Measurements from ENCODE around the gene PIP4K2A.

The PIP4K2A gene

GRCh38 chr10:22633106-22633505, 81.3 kb downstream of the PIP4K2A start:
- TF ChIP-seq, protein P1, sequence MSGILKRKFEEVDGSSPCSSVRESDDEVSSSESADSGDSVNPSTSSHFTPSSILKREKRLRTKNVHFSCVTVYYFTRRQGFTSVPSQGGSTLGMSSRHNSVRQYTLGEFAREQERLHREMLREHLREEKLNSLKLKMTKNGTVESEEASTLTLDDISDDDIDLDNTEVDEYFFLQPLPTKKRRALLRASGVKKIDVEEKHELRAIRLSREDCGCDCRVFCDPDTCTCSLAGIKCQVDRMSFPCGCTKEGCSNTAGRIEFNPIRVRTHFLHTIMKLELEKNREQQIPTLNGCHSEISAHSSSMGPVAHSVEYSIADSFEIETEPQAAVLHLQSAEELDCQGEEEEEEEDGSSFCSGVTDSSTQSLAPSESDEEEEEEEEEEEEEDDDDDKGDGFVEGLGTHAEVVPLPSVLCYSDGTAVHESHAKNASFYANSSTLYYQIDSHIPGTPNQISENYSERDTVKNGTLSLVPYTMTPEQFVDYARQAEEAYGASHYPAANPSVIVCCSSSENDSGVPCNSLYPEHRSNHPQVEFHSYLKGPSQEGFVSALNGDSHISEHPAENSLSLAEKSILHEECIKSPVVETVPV (CRISPR knock-in tag; IDR thresholded peaks at IDR 0.05): no peak
- TF ChIP-seq GLIS3 (CRISPR knock-in tag; IDR thresholded peaks at IDR 0.05) (no peak), RARB (CRISPR knock-in tag; IDR thresholded peaks at IDR 0.05) (no peak), ZFP30 (CRISPR knock-in tag; IDR thresholded peaks at IDR 0.05) (no peak), ESRRG (CRISPR knock-in tag; IDR thresholded peaks at IDR 0.05) (no peak), ARNTL (CRISPR knock-in tag; IDR thresholded peaks at IDR 0.05; ENCODE audit: borderline replicate concordance, low read depth) (no peak), CREB5 (CRISPR knock-in tag; IDR thresholded peaks at IDR 0.05; ENCODE audit: low read depth) (no peak), TOX (CRISPR knock-in tag; IDR thresholded peaks at IDR 0.05; ENCODE audit: borderline replicate concordance) (no peak), ZFP3 (CRISPR knock-in tag; IDR thresholded peaks at IDR 0.05) (no peak), ISL1 (CRISPR knock-in tag; IDR thresholded peaks at IDR 0.05) (no peak), ZNF70 (CRISPR knock-in tag; IDR thresholded peaks at IDR 0.05) (no peak), ZNF565 (CRISPR knock-in tag; conservative IDR thresholded peaks at IDR 0.05; ENCODE audit: low read depth) (no peak), CSDC2 (CRISPR knock-in tag; IDR thresholded peaks at IDR 0.05) (no peak), SNAI2 (CRISPR knock-in tag; IDR thresholded peaks at IDR 0.05) (no peak), BACH2 (CRISPR knock-in tag; IDR thresholded peaks at IDR 0.05; ENCODE audit: borderline replicate concordance) (no peak), ZC3H10 (CRISPR knock-in tag; IDR thresholded peaks at IDR 0.05) (no peak), PPARA (CRISPR knock-in tag; IDR thresholded peaks at IDR 0.05; ENCODE audit: borderline replicate concordance) (no peak)
- TF ChIP-seq, protein P2, sequence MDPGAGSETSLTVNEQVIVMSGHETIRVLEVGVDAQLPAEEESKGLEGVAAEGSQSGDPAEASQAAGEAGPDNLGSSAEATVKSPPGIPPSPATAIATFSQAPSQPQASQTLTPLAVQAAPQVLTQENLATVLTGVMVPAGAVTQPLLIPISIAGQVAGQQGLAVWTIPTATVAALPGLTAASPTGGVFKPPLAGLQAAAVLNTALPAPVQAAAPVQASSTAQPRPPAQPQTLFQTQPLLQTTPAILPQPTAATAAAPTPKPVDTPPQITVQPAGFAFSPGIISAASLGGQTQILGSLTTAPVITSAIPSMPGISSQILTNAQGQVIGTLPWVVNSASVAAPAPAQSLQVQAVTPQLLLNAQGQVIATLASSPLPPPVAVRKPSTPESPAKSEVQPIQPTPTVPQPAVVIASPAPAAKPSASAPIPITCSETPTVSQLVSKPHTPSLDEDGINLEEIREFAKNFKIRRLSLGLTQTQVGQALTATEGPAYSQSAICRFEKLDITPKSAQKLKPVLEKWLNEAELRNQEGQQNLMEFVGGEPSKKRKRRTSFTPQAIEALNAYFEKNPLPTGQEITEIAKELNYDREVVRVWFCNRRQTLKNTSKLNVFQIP (CRISPR knock-in tag; IDR thresholded peaks at IDR 0.05; ENCODE audit: borderline replicate concordance, low read depth): no peak
- no peak for ATAC-seq

DNA sequence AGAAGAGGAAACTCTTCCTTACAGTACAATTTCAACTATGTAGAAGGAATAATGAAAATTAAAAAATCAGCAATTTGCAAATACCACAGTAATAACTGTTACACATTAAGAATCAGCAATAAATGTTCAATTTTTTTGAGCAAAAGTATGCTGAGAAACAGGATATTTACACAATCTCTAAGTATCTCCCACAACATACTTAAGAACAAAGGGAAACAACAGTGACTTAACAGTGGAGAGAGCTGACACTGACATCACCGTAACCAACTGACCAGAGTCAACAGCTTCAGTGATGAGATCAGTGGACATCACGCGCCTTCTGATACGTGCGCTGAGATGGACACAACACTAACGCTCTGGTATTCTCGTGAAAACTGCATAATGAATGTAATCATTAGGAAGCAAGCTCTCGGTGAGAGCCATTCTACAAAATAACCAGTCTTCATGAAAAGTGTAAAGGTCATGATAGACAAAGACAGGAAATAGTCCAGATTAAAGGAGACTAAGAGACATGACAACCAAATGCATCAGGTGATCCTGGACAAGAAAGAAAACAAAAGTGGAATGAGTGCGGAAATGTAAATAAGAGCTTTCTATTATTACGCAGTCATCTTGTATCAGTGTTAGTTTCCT, 82.6 kb downstream of the PIP4K2A start:
- TF ChIP-seq TCF4 (CRISPR knock-in tag; IDR thresholded peaks at IDR 0.05; ENCODE audit: borderline replicate concordance) (no peak), CREB5 (CRISPR knock-in tag; IDR thresholded peaks at IDR 0.05; ENCODE audit: low read depth) (no peak), OSR1 (CRISPR knock-in tag; IDR thresholded peaks at IDR 0.05) (no peak), ARNTL (CRISPR knock-in tag; IDR thresholded peaks at IDR 0.05; ENCODE audit: borderline replicate concordance, low read depth) (no peak)
- ATAC-seq: no peak

GRCh38 chr10:22631185-22631584, 83.2 kb downstream of the PIP4K2A start:
- no peak for ATAC-seq
- TF ChIP-seq OSR1 (CRISPR knock-in tag; IDR thresholded peaks at IDR 0.05) (no peak), TOX (CRISPR knock-in tag; IDR thresholded peaks at IDR 0.05; ENCODE audit: borderline replicate concordance) (no peak), ZFP3 (CRISPR knock-in tag; IDR thresholded peaks at IDR 0.05) (no peak), SNAI2 (CRISPR knock-in tag; IDR thresholded peaks at IDR 0.05) (no peak), ZNF565 (CRISPR knock-in tag; conservative IDR thresholded peaks at IDR 0.05; ENCODE audit: low read depth) (no peak), RARB (CRISPR knock-in tag; IDR thresholded peaks at IDR 0.05) (no peak), CREB5 (CRISPR knock-in tag; IDR thresholded peaks at IDR 0.05; ENCODE audit: low read depth) (no peak), PATZ1 (CRISPR knock-in tag; IDR thresholded peaks at IDR 0.05; ENCODE audit: borderline replicate concordance) (no peak), ESRRG (CRISPR knock-in tag; IDR thresholded peaks at IDR 0.05) (no peak), PPARA (CRISPR knock-in tag; IDR thresholded peaks at IDR 0.05; ENCODE audit: borderline replicate concordance) (no peak)
- TF ChIP-seq, protein P3, sequence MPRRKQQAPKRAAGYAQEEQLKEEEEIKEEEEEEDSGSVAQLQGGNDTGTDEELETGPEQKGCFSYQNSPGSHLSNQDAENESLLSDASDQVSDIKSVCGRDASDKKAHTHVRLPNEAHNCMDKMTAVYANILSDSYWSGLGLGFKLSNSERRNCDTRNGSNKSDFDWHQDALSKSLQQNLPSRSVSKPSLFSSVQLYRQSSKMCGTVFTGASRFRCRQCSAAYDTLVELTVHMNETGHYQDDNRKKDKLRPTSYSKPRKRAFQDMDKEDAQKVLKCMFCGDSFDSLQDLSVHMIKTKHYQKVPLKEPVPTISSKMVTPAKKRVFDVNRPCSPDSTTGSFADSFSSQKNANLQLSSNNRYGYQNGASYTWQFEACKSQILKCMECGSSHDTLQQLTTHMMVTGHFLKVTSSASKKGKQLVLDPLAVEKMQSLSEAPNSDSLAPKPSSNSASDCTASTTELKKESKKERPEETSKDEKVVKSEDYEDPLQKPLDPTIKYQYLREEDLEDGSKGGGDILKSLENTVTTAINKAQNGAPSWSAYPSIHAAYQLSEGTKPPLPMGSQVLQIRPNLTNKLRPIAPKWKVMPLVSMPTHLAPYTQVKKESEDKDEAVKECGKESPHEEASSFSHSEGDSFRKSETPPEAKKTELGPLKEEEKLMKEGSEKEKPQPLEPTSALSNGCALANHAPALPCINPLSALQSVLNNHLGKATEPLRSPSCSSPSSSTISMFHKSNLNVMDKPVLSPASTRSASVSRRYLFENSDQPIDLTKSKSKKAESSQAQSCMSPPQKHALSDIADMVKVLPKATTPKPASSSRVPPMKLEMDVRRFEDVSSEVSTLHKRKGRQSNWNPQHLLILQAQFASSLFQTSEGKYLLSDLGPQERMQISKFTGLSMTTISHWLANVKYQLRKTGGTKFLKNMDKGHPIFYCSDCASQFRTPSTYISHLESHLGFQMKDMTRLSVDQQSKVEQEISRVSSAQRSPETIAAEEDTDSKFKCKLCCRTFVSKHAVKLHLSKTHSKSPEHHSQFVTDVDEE (CRISPR knock-in tag; IDR thresholded peaks at IDR 0.05): no peak
- TF ChIP-seq, protein P1 (CRISPR knock-in tag; IDR thresholded peaks at IDR 0.05): no peak

Data from SK-N-SH treated with all-trans-retinoic acid at 6 μM for 48 hours (cell line).